BLaER1 treated with 17β-estradiol and CSF1 and Interleukin-3, amounts not matched to agents 10 nM and 100 nM (cell line): Measurements from ENCODE around the gene ABI2.

Experiments
- H3K27ac ChIP-seq, 11 experiments: shearing (Covaris generic); formaldehyde crosslinking; 2 replicates each; pipeline ENCODE4 v1.8.1; 2022
- H3K27me3 ChIP-seq, 11 experiments: shearing (Covaris generic); formaldehyde crosslinking; 2 replicates each; pipeline ENCODE4 v1.8.1; 2022
- H3K36me3 ChIP-seq, 11 experiments: shearing (Covaris generic); formaldehyde crosslinking; 2 replicates each; pipeline ENCODE4 v1.8.1; 2022
- H3K4me1 ChIP-seq, 10 experiments: shearing (Covaris generic); formaldehyde crosslinking; 2 replicates each; pipeline ENCODE4 v1.8.1; 2022
- H3K4me2 ChIP-seq, 11 experiments: shearing (Covaris generic); formaldehyde crosslinking; 2 replicates each; pipeline ENCODE4 v1.8.1; 2022
- H3K4me3 ChIP-seq, 10 experiments: shearing (Covaris generic); formaldehyde crosslinking; 2 replicates each; pipeline ENCODE4 v1.8.1; 2022
- H3K9ac ChIP-seq, 11 experiments: shearing (Covaris generic); formaldehyde crosslinking; 2 replicates each; pipeline ENCODE4 v1.8.1; 2022
- H3K9me3 ChIP-seq, 11 experiments: shearing (Covaris generic); formaldehyde crosslinking; replicated peaks in 1 of 11; 2 replicates each; pipeline ENCODE4 v1.8.1; 2022
- H4K20me1 ChIP-seq, 11 experiments: shearing (Covaris generic); formaldehyde crosslinking; 2 replicates each; pipeline ENCODE4 v1.8.1; 2022
- Cebpa-rat ChIP-seq, 11 experiments: shearing (Covaris generic); IDR thresholded peaks; 2 replicates each; pipeline ENCODE4 v1.8.1; 2022

ABI2 gene

GRCh38 chr2:203490391-203490790, 162.2 kb downstream of the ABI2 start:
- Histone ChIP-seq H4K20me1 (peaks cover 0 to 48% (median 0%) of the 10 kb centered on the region in 11 experiments; a peak in 3 of 22 replicates), H3K9me3 (no peaks in the 10 kb centered on the region), H3K9ac (no peak overlapping the region), H3K36me3 (peaks cover 0 to 93% (median 0%) of the 10 kb centered on the region in 11 experiments; a peak in 6 of 22 replicates), H3K4me3 (no peak overlapping the region), H3K27me3 (peaks cover 0 to 15% (median 0%) of the 10 kb centered on the region in 11 experiments; a peak in 3 of 22 replicates), H3K4me2 (no peak overlapping the region), H3K4me1 (peaks cover 15 to 41% (median 21%) of the 10 kb centered on the region in 10 experiments), H3K27ac (no peak overlapping the region)
- TF ChIP-seq Cebpa-rat (IDR thresholded peaks at IDR 0.05), result no peak

DNA sequence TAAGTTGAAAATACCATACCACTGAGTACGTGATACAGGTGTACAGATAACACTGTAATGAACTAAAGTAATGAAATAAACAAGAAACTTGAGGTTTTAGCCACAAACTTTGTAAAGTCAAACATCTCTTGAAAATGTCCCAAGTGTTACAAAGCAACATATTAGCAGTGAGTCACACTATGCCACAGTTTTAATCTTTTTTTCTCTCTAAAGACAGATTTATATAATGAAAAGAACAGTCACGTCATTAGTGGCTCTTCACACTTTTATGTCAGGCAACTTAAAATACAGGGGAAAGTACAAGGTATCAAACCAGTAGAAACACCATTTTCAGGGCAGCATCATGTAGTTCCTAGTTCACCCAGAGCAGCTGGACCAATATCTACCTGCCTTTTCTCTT, 164.8 kb downstream of the ABI2 start:
- Histone ChIP-seq H3K9ac (peak overlapping the region in 1 of 11 experiments; percentile 56; a peak in 1 of 22 replicates), H3K9me3 (no peaks in the 10 kb centered on the region), H3K36me3 (peaks cover 0 to 80% (median 0%) of the 10 kb centered on the region in 11 experiments; a peak in 6 of 22 replicates), H3K4me1 (peaks cover 15 to 48% (median 22%) of the 10 kb centered on the region in 10 experiments), H3K27ac (no peak overlapping the region), H3K27me3 (peaks cover 0 to 15% (median 0%) of the 10 kb centered on the region in 11 experiments; a peak in 3 of 22 replicates), H3K4me3 (no peak overlapping the region), H4K20me1 (peaks cover 0 to 56% (median 0%) of the 10 kb centered on the region in 11 experiments; a peak in 3 of 22 replicates), H3K4me2 (peak overlapping the region in 10 of 11 experiments; percentile 48 to 90 (median 66); a peak in 16 of 22 replicates)
- no peak for TF ChIP-seq Cebpa-rat (IDR thresholded peaks at IDR 0.05)
